Mesendoderm (in vitro differentiated cells): ENCODE measurements around the gene RNF121.
A peak's percentile ranks its signal among the peaks of the same experiment; 100 is the strongest.
"Not testable (repeated sequence)": the region's sequence is repeated elsewhere in the genome, so short reads cannot be mapped to it uniquely, and the experiment has no call there.

Source experiments
- DNase-seq: peaks from one replicate; pipeline ENCODE4 v3.0.0; 2013
- H2AK5ac ChIP-seq: 2 replicates; pipeline ENCODE4 v1.6.1; 2013; ENCODE audit warnings: low read length, inconsistent platforms
- H2BK120ac ChIP-seq: 2 replicates; pipeline ENCODE4 v1.6.1; 2013; ENCODE audit warnings: low read depth, mild to moderate bottlenecking, low read length, moderate library complexity, mixed read lengths
- H2BK15ac ChIP-seq: replicated peaks from 2 replicates; pipeline ENCODE4 v1.6.1; 2013; ENCODE audit warnings: low read depth, mild to moderate bottlenecking, moderate library complexity
- H2BK5ac ChIP-seq: 2 replicates; pipeline ENCODE4 v1.6.1; 2013; ENCODE audit warnings: low read length, inconsistent platforms
- H3K18ac ChIP-seq: 2 replicates; pipeline ENCODE4 v1.6.1; 2013; ENCODE audit warnings: mild to moderate bottlenecking, low read length, mixed read lengths
- H3K23ac ChIP-seq: one replicate; pipeline ENCODE4 v1.6.1; 2013; ENCODE audit warnings: low read length
- H3K27ac ChIP-seq: 2 replicates; pipeline ENCODE4 v1.5.1; 2013; ENCODE audit warnings: low read depth, mild to moderate bottlenecking, inconsistent platforms, low read length, moderate library complexity
- H3K27me3 ChIP-seq: 2 replicates; pipeline ENCODE4 v1.6.1; 2013; ENCODE audit warnings: low read length, control low read depth, mild to moderate bottlenecking, inconsistent platforms; ENCODE audit not compliant: insufficient read depth, poor library complexity
- H3K36me3 ChIP-seq: 2 replicates; pipeline ENCODE4 v1.6.1; 2013; ENCODE audit warnings: low read length, inconsistent platforms; ENCODE audit not compliant: control insufficient read depth, insufficient read depth
- H3K4ac ChIP-seq: one replicate; pipeline ENCODE4 v1.6.1; 2013; ENCODE audit warnings: low read depth, mild to moderate bottlenecking, low read length, moderate library complexity
- H3K4me1 ChIP-seq: 2 replicates; pipeline ENCODE4 v1.6.1; 2013; ENCODE audit warnings: low read depth, low read length, inconsistent platforms; ENCODE audit not compliant: control insufficient read depth
- H3K4me2 ChIP-seq: 2 replicates; pipeline ENCODE4 v1.6.1; 2013; ENCODE audit warnings: low read length
- H3K4me3 ChIP-seq: 2 replicates; pipeline ENCODE4 v1.5.1; 2013; ENCODE audit warnings: mild to moderate bottlenecking, low read length
- H3K56ac ChIP-seq: one replicate; pipeline ENCODE4 v1.6.1; 2013; ENCODE audit warnings: low read length
- H3K79me1 ChIP-seq: 2 replicates; pipeline ENCODE4 v1.6.1; 2013; ENCODE audit warnings: low read length, inconsistent platforms
- H3K79me2 ChIP-seq: 2 replicates; pipeline ENCODE4 v1.6.1; 2013; ENCODE audit warnings: mild to moderate bottlenecking, low read length; ENCODE audit not compliant: control insufficient read depth, insufficient read depth
- H3K9ac ChIP-seq: 2 replicates; pipeline ENCODE4 v1.6.1; 2013; ENCODE audit warnings: low read length, inconsistent platforms
- H4K5ac ChIP-seq: one replicate; pipeline ENCODE4 v1.6.1; 2013; ENCODE audit warnings: low read length
- H4K8ac ChIP-seq: one replicate; pipeline ENCODE4 v1.6.1; 2013; ENCODE audit warnings: low read depth, mild to moderate bottlenecking, control low read depth, low read length, moderate library complexity
- WGBS: extraction: QIAGEN DNeasy Blood & Tissue Kit; methylation state at CpG from one replicate; pipeline ENCODE4 v1.1.7; 2013; ENCODE audit warnings: low lambda C conversion rate, missing lambda C conversion rate; ENCODE audit not compliant: insufficient coverage; ENCODE audit errors: extremely low coverage; 5-methylcytosine and 5-hydroxymethylcytosine counted together

The RNF121 gene

GRCh38 chr11:71901137-71901536 lies 27.7 kb upstream of the RNF121 start:
- no CpG with 5 or more reads among the region's 14 CpGs for WGBS
- H3K4me3 ChIP-seq, H2BK15ac ChIP-seq, H3K79me2 ChIP-seq, H3K4me2 ChIP-seq, H2BK120ac ChIP-seq, H3K4me1 ChIP-seq, H3K18ac ChIP-seq, H3K36me3 ChIP-seq, DNase-seq, H3K4ac ChIP-seq, H3K23ac ChIP-seq, H2BK5ac ChIP-seq, H3K9ac ChIP-seq, H2AK5ac ChIP-seq, H4K8ac ChIP-seq, H3K27ac ChIP-seq, H3K79me1 ChIP-seq, H3K27me3 ChIP-seq, H4K5ac ChIP-seq, H3K56ac ChIP-seq: not testable (repeated sequence)

- Histone ChIP-seq H4K5ac (no peak overlapping the region), H3K4me2 (no peak overlapping the region), H3K27me3 (no peaks in the 10 kb centered on the region), H3K4ac (no peak overlapping the region), H3K36me3 (no peaks in the 10 kb centered on the region), H3K9ac (no peak overlapping the region), H3K18ac (no peak overlapping the region), H2BK15ac (no peak overlapping the region), H2AK5ac (no peak overlapping the region), H3K56ac (no peak overlapping the region), H4K8ac (no peak overlapping the region), H2BK120ac (no peak overlapping the region), H3K4me1 (no peaks in the 10 kb centered on the region), H3K79me1 (no peaks in the 10 kb centered on the region), H3K4me3 (no peak overlapping the region), H3K79me2 (no peaks in the 10 kb centered on the region), H2BK5ac (no peak overlapping the region), H3K23ac (no peak overlapping the region), H3K27ac (no peak overlapping the region)
- 98% methylated on average over 2 of the region's 9 CpGs for WGBS
- DNase-seq: no peak
These were observed 20.6 kb upstream of the RNF121 start for GRCh38 chr11:71908218-71908617.

GRCh38 chr11:71910775-71911174 lies 18.1 kb upstream of the RNF121 start:
- H4K5ac ChIP-seq, H3K9ac ChIP-seq, H3K18ac ChIP-seq, H3K36me3 ChIP-seq, H3K79me1 ChIP-seq, H3K23ac ChIP-seq, H3K79me2 ChIP-seq, H2AK5ac ChIP-seq, H3K27ac ChIP-seq, H3K4me3 ChIP-seq, H3K4me2 ChIP-seq, H3K56ac ChIP-seq, H4K8ac ChIP-seq, H3K4me1 ChIP-seq, H3K27me3 ChIP-seq, H3K4ac ChIP-seq, H2BK15ac ChIP-seq, H2BK5ac ChIP-seq, H2BK120ac ChIP-seq: not testable (repeated sequence)
- peak; percentile 40 for DNase-seq
- WGBS: no CpG with 5 or more reads among the region's 5 CpGs

GRCh38 chr11:71911321-71911985 lies 17.4 kb upstream of the RNF121 start:
- not testable (repeated sequence) for H4K8ac ChIP-seq, H3K56ac ChIP-seq, H3K79me1 ChIP-seq, H3K4ac ChIP-seq, H3K18ac ChIP-seq, H4K5ac ChIP-seq, H3K23ac ChIP-seq, H3K36me3 ChIP-seq, H3K4me2 ChIP-seq, H3K79me2 ChIP-seq, H3K4me1 ChIP-seq, H2BK15ac ChIP-seq, H3K9ac ChIP-seq, H2AK5ac ChIP-seq, H3K27ac ChIP-seq, H2BK5ac ChIP-seq, H3K4me3 ChIP-seq, H3K27me3 ChIP-seq, H2BK120ac ChIP-seq
- no CpG with 5 or more reads among the region's 10 CpGs for WGBS
- DNase-seq: peak; percentile 54

GRCh38 chr11:71911986-71912340 lies 16.9 kb upstream of the RNF121 start:
- not testable (repeated sequence) for H3K23ac ChIP-seq, H3K56ac ChIP-seq, H3K4ac ChIP-seq, H3K4me3 ChIP-seq, H3K4me1 ChIP-seq, H2BK5ac ChIP-seq, H3K36me3 ChIP-seq, H3K27me3 ChIP-seq, H3K18ac ChIP-seq, H4K8ac ChIP-seq, DNase-seq, H2BK15ac ChIP-seq, H4K5ac ChIP-seq, H3K79me2 ChIP-seq, H3K4me2 ChIP-seq, H3K9ac ChIP-seq, H3K27ac ChIP-seq, H2AK5ac ChIP-seq, H3K79me1 ChIP-seq, H2BK120ac ChIP-seq
- no CpG with 5 or more reads among the region's 10 CpGs for WGBS
